GM23338 (cell line): ENCODE data around the gene MPIG6B.

ENCODE experiments used
- CREB1 ChIP-seq: fragments of 250-450 bp; sonication (Bioruptor Pico); IDR thresholded peaks from 2 replicates; pipeline ENCODE4 v1.5.0; 2020; ENCODE audit warnings: low read depth, mild to moderate bottlenecking, moderate library complexity
- CTCF ChIP-seq, 2 experiments: fragments of 200-600 bp in 1 of 2; sonication (generic) in 1 of 2; conservative IDR thresholded peaks; 2 replicates each; pipeline versions ENCODE4 v1.5.1 to v1.6.1; 2016 to 2017; ENCODE audit warnings: antibody characterized with exemption in 2 of 2, low read depth in 2 of 2, mild to moderate bottlenecking in 2 of 2, moderate library complexity in 1 of 2
- EZH2 ChIP-seq: fragments of 200-600 bp; sonication (generic); IDR thresholded peaks from one replicate; pipeline ENCODE4 v1.8.0; 2017; ENCODE audit warnings: antibody characterized with exemption, mild to moderate bottlenecking, low read depth; ENCODE audit not compliant: unreplicated experiment
- JUNB ChIP-seq: IDR thresholded peaks from one replicate; pipeline ENCODE4 v1.6.1; 2016; ENCODE audit warnings: antibody characterized with exemption; ENCODE audit not compliant: unreplicated experiment
- NANOG ChIP-seq: IDR thresholded peaks from 2 replicates; pipeline ENCODE4 v1.6.1; 2016; ENCODE audit warnings: antibody characterized with exemption, borderline replicate concordance
- POLR2AphosphoS5 ChIP-seq: IDR thresholded peaks from 2 replicates; pipeline ENCODE4 v1.6.1; 2016; ENCODE audit warnings: antibody characterized with exemption, low read depth
- REST ChIP-seq: IDR thresholded peaks from one replicate; pipeline ENCODE4 v1.6.1; 2018; ENCODE audit warnings: antibody characterized with exemption; ENCODE audit not compliant: unreplicated experiment

- no peak for TF ChIP-seq CTCF (conservative IDR thresholded peaks at IDR 0.05; ENCODE audit: low read depth in 2 of 2)
- TF ChIP-seq REST: no peak
- TF ChIP-seq JUNB: no peak
- no peak for TF ChIP-seq POLR2AphosphoS5
- TF ChIP-seq NANOG: no peak
- no peak for TF ChIP-seq EZH2
- TF ChIP-seq CREB1 (CRISPR knock-in tag): no peak
These were observed 11.9 kb upstream of the MPIG6B start for GRCh38 chr6:31711233-31711632.
